GM18951 (cell line): Measurements from ENCODE around the gene ZC3H18.

Experiments used
- POLR2A ChIP-seq: IDR thresholded peaks from 4 replicates; pipeline ENCODE4 v1.6.1; 2011; ENCODE audit warnings: mild to moderate bottlenecking; ENCODE audit not compliant: insufficient read length, insufficient read depth; ENCODE audit errors: extremely low read depth
- in situ Hi-C: fragments of 300-500 bp; cut with MboI; formaldehyde crosslinking; loops from one replicate; pipeline ENCODE4 v1.12.0; 2022; ENCODE audit warnings: low sequenced_read_pairs, mixed read lengths, inconsistent platforms; ENCODE audit not compliant: unreplicated experiment

ZC3H18 gene

DNA sequence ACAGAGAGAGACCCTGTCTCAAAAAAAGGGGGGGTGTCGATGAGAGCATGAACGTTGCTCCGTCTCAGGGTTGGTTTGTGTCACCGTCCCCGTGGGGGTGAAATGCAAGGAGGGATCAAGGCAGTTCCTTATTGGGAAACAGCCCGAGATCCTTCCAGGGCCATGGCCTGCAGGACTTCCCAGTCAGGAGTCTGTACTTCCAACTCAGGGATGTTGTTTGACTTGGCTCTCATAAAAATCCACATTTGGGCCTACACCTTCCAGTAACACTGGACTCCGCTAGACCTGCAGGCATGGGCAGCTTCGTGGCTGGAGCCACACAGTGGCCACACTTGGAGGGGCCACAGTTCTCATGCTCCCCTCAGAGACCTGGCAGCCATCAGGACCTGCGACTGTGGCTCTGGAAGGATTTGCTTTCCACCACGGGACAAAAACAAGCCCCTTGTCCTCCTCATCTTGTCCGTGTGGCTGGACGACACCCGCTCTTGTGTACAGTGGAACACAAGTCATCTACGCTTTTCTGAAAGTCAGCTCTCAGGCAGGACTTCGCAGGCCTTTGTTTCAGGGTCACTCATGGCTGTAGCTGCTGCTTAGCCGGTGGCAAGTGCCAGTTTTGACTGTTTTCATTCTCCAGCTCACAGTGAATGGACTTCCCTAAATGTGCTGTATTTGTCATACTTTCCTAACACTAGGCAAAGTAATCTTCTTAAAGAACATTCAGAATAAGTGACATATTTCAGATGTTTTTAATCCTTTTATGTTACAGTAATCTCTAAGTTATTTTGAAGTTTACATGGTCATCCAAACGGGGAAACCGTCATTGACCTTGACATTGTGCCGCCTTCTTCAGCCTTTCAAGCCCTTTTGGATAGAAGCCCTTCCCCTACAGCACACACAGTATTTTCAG lies 44.0 kb downstream of the ZC3H18 start:
- in situ Hi-C loops = no loop called here
- no peak for TF ChIP-seq POLR2A

DNA sequence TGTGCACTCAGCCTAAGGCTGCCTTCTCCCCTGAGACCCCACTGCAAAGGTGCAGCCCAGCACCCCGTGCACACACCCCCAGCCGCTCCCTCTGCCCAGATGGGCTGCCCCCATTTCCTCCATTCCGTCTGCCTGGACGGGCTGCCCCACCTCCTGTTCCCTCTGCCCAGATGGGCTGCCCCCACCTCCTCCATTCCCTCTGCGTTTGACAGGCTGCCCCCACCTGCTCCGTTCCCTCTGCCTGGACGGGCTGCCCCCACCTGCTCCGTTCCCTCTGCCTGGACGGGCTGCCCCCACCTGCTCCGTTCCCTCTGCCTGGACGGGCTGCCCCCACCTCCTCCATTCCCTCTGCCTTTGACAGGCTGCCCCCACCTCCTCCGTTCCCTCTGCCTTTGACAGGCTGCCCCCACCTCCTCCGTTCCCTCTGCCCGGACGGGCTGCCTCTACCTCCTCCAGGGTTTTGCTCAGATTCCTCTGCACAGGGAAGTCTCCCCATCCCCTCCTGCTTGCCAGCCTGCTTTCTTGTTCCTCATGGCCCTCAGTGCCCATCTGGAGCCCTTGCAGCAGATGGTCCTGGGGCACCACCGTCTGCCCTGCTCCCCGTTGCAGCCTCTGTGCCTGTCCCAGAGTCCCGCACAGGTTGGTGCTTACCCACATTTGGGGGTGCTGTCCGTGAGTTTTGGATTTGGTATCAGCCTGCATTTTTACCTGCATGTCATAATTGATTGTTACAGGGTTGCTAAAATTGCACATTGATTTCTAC lies 44.8 kb downstream of the ZC3H18 start:
- in situ Hi-C loops = no loop called here
- TF ChIP-seq POLR2A = no peak

DNA sequence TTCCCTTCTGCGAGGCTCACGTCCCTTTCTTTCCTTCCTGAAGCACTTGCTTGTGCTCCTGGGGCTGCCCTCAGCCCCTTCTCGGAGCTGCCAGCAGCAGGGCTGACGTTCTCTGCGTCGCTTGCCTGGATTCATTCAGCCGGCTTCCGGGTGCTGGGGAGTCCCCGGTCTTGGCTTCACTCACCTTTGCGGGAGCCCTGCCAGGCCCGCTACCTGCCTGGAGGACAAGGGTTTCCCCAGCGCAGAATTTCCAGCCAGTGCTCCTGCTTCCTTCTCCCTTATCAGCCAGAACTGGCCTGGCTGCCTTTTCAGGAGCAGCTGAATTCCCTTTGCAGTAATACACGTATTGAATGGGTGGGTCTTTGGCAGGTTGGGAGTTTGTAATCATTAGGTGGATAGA lies 46.1 kb downstream of the ZC3H18 start:
- in situ Hi-C loops = no loop called here
- no peak for TF ChIP-seq POLR2A

DNA sequence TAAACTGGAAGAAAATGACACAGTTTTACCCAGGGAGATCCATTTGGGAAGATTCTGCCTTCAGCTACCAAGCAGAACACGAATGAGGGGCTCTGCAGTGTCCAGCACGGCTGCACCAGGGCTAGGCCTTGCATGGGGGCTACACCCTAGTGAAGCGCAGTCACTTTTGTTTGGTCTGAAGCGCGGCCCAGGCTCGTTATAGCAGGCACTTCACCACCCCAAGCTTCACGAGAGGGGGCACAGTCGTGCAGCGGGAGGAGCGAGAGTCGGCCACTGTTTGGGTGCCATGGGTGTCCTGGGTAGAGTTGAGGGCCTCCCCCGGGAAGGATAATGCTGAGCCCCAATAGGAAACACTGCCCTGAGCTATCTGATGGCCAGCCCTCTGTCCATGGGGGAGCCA lies 46.5 kb downstream of the ZC3H18 start:
- no peak for TF ChIP-seq POLR2A
- in situ Hi-C loops = no loop called here

DNA sequence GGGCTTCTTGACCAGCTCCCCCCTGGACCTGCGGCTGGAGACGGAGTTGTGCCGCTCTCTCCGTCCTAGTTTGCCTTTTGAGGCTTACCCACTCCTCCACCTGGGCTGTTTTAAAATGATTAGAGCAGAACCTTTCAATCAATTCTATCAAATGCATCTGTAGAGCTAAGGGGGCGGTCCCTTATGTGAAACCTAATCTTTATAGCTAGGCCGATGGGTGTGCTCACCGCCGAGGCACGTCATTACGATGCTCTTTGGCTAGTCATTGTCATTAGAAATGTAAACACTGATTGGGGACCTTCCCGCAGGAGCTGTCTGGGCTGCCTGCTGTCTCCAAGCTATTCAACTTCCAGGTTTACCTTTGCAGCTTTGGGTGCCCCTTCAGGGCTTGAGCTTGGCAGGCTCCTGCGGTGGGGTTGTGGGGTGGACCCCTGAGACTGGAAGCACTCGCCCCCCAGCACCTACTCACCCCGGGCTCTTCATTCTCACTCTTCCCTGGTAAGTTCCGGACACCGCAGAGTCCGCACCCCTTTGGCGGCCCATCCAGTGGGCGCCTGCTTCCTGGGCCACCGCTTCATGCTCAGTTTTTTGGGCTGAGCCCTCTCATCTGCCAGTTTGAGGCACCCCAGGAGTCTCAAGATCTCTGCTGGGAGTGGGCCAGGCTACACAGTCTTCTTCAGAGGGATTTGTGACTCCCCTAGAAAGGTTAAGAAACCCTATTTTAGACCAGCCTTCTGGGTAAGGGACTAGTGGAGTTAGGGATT lies 47.2 kb downstream of the ZC3H18 start:
- no peak for TF ChIP-seq POLR2A
- in situ Hi-C loops = no loop called here

DNA sequence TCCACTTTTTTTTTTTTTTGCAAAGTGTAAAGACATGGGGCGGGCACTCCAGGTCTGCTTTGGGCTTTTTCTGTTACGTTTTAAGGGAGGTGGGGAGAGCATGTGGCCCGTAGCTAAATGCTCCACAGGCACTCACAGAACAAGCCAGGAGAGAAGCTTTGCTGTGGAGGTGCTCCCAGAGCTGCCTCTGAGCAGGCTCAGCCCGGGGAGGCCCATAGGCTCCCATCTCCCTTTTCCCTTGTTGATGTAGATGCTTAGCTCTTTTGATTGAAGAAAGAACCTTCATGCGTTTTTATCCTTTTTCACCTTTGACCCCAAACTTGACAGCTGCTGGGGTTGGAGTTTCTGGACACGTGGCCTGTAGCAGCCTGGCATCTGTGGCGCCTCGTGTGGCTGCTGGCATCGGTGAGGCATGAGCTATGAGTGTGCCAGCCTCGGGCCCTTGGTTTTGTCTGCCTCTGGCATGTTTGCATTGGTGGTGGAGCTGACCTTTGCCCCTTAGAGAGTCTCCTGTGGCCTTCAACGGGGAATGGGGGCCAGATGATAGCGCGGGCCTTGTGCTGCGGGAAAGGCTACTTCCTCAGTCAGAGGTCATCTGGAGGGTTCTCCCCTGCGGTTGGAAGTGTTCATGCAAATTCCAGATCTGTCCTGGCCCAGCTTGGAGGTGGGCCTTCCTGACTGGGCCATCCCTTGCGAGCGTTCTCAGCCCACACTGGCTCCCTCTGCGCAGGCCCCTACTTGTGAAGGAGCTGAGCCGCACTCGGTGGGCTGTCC lies 48.2 kb downstream of the ZC3H18 start:
- in situ Hi-C loops = no loop called here
- TF ChIP-seq POLR2A = no peak

DNA sequence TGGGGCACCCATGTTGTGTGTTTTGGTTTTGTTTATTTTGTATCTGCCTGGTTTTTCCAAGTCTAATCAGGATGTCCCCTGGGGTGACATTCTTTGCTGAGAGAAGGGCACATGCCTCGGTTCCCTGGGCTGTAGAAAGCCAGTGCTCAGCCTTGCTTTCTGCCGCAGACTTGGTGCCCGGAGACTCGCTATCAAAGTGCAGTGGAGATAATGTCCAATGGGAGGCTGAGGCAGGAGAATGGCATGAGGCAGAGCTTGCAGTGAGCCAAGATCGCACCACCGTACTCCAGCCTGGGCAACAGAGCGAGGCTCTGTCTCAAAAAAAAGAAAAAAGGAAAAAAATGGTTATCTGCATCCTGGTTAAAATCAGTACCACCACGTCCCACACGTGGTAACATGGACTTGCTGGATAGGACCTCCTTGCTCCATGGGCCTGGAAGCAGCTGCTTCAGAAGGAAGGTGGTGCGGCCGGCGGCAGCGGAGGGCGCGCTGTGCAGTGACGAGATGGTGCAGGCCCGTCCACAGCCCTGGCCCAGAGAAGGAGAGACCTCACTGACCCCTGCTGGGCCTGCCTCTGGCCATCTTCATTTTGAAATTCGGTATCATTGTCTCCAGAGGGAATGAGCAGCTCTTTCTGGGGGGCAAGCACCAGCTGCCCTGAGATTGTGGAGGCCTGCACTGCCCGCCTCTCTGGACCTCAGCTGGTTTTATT lies 48.9 kb downstream of the ZC3H18 start:
- TF ChIP-seq POLR2A = no peak
- in situ Hi-C loops = no loop called here

DNA sequence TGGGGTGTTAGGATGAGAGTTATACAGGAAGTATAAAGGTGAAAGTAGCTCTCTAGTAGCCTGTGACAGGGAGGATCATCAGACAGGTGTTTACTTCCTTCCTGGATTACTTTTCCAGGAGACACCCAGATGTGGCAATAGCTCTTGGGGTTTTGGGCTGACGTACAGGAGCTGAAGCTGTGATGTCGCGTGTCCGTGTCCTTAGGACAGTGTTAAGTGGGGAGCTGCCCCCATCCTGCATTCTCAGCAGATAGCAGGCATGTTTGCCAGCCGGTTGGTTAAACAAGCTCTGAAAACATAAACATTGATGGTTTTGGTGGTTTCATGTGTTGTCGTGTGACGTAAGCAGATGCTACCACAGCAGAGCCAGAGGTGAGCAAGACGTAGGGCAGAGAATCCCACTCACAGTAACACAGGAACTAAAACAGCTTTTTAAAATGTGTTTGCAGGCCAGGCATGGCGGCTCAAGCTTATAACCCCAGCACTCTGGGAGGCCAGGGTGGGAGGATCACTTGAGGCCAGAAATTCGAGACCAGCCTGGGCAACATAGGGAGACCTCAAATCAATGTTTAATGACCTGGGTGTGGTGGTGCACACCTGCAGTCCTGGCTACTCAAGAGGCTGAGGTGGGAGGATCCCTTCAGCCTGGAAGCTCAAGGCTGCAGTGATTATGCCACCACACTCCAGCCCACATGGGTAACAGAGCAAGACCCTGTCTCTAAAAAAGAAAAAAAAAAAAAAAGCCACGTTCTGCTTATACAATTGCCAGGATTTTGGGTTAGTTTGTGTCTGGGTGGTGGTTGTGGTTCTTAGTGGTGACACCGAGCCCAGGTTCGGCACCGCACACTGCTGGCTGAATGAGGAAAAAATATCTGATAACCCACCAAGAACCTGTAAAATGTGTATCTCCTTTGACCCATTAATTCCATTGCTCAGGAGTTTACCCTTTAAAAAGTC lies 49.9 kb downstream of the ZC3H18 start:
- TF ChIP-seq POLR2A = no peak
- in situ Hi-C loops = no loop called here

DNA sequence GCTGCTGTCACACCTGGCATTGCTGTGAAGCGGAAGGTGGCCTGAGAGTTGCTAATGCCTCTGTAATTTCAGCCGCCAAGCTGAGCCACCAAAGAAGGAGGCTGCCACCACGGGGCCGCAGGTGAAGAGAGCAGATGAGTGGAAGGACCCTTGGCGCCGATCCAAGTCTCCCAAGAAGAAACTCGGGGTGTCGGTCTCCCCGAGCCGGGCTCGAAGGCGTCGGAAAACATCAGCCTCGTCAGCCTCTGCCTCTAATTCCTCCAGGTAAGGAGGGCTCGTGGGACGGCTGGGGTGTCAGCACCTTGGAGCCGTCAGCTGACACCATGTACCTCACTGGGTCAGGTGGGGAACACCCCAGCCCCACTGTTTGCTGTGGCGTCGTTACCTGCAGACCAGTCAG lies 51.9 kb downstream of the ZC3H18 start:
- TF ChIP-seq POLR2A = no peak
- in situ Hi-C loops = no loop called here

DNA sequence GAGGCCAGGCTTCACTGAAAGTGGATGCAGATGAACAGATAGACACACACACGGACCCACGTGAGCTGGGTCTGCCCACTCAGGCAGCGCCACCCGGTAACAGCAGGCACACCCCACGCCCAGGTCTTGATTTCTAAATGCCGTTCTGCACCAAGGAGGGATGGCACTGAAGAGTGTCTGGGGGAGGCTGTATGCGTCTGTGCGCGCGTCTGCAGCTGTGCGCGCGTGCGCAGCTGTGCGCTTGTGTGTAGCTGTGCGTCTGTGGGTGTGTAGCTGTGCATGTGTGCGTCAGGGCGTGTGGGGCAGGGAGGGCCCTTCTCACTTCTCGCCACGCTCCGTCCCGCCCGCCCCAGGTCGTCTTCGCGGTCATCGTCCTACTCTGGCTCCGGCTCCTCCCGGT lies 52.7 kb downstream of the ZC3H18 start:
- no peak for TF ChIP-seq POLR2A
- in situ Hi-C loops = no loop called here

DNA sequence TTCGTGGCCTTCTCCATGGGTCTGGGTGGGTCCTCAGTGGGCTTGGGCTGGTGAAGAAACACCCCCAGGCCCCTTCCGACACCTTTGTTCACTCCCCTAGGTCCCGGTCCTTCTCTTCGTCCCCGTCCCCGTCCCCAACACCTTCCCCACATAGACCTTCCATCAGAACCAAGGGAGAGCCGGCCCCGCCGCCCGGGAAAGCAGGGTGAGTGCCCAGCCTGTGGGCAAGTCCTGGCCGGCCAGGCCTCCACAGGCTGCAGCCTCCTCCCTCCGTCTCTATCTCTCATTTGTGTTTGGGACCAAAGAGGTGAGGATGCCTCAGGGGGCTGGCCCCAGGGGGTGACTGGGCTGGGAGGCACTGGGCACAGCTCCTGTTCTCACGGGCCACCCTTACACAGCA lies 53.7 kb downstream of the ZC3H18 start:
- no peak for TF ChIP-seq POLR2A
- in situ Hi-C loops = no loop called here
